Measurements from ENCODE around the gene PIP5K1B. TPM values are rescaled to one million over a fixed set of nuclear protein-coding genes. Genes with fewer than 3 reads are reported as not detected.

PIP5K1B gene
- total RNA-seq, 1 experiment from 2014 or later = 0.16 TPM

DNA sequence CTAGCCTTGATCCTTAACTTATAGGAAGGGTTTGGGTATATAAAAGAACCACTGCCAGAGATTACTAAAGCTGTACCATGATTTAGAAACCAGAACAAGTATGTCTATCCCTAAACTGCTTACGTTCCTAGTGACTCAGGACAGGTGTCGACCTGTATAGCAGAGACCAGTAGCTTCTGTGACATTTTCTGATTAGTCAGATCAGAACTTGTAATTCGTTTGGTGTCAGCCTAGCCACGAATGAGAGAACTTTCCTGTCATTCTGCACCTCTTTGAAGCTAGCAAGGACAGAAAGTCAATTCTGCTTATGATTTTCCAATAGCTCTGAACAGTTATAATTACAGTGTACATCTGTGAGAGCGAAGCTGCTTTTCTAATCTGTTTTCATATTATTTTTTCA lies 269.4 kb downstream of the PIP5K1B start:
- H3K36me3 Mint-ChIP-seq (ENCODE audit: insufficient read depth, unreplicated experiment) = no peaks in the 10 kb centered on the region
- BruUV-seq (replicated peaks) = no TSS peak
- intact Hi-C loops (cut with micrococcal nuclease) = no loop called here
- no peaks in the 10 kb centered on the region for H3K9me3 Mint-ChIP-seq (ENCODE audit: unreplicated experiment)
- CTCF ChIA-PET = interaction anchor here (0.9 to 1.2 kb wide), 2 partner anchors 11 to 54 kb away, joined by 3 read pairs; no protein-coding TSS in a partner anchor
- TF ChIP-seq, protein P1, sequence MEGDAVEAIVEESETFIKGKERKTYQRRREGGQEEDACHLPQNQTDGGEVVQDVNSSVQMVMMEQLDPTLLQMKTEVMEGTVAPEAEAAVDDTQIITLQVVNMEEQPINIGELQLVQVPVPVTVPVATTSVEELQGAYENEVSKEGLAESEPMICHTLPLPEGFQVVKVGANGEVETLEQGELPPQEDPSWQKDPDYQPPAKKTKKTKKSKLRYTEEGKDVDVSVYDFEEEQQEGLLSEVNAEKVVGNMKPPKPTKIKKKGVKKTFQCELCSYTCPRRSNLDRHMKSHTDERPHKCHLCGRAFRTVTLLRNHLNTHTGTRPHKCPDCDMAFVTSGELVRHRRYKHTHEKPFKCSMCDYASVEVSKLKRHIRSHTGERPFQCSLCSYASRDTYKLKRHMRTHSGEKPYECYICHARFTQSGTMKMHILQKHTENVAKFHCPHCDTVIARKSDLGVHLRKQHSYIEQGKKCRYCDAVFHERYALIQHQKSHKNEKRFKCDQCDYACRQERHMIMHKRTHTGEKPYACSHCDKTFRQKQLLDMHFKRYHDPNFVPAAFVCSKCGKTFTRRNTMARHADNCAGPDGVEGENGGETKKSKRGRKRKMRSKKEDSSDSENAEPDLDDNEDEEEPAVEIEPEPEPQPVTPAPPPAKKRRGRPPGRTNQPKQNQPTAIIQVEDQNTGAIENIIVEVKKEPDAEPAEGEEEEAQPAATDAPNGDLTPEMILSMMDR (IDR thresholded peaks at IDR 0.05; ENCODE audit: unreplicated experiment) = no peak
- H3K27ac Mint-ChIP-seq (ENCODE audit: low read depth, unreplicated experiment) = no peak overlapping the region
- no peak overlapping the region for H3K4me3 Mint-ChIP-seq (ENCODE audit: unreplicated experiment)
- H3K27me3 Mint-ChIP-seq (ENCODE audit: insufficient read depth, unreplicated experiment) = peaks cover 4% of the 10 kb centered on the region
- H3K4me1 Mint-ChIP-seq (ENCODE audit: insufficient read depth, unreplicated experiment) = peaks cover 6% of the 10 kb centered on the region
- DNase-seq (ENCODE audit: unreplicated experiment) = no peak
- POLR2A ChIA-PET = interaction anchor here (1.8 kb wide), 1 partner anchor 10 kb away, joined by 3 read pairs; no protein-coding TSS in a partner anchor

DNA sequence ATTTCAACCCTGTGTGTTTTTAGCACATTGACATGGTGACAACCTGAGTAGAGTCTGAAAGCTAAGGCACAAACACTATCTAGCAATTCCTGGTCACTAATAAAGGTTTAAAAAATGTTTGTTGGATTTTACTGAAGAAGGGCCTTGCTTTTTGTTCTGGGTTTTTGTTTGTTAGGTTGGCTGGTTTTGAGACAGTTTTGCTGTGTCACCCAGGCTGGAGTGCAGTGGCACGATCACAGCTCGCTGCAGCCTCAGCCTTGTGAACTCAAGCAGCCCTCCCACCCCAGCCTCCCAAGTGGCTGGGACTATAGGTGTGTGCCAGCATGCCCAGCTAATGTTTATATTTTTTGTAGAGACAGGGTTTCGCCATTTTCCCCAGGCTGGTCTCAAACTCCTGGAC lies 269.9 kb downstream of the PIP5K1B start:
- ChIA-PET POLR2A (interaction anchor here (1.8 kb wide), 1 partner anchor 11 kb away, joined by 3 read pairs; no protein-coding TSS in a partner anchor), CTCF (no interaction called here)
- no peak overlapping the region for H3K4me3 Mint-ChIP-seq (ENCODE audit: unreplicated experiment)
- intact Hi-C loops (cut with micrococcal nuclease) = no loop called here
- BruUV-seq (replicated peaks) = no TSS peak
- H3K4me1 Mint-ChIP-seq (ENCODE audit: insufficient read depth, unreplicated experiment) = peaks cover 6% of the 10 kb centered on the region
- no peaks in the 10 kb centered on the region for H3K36me3 Mint-ChIP-seq (ENCODE audit: insufficient read depth, unreplicated experiment)
- no peaks in the 10 kb centered on the region for H3K9me3 Mint-ChIP-seq (ENCODE audit: unreplicated experiment)
- no peak overlapping the region for H3K27ac Mint-ChIP-seq (ENCODE audit: low read depth, unreplicated experiment)
- TF ChIP-seq, protein P1 (IDR thresholded peaks at IDR 0.05; ENCODE audit: unreplicated experiment) = no peak
- peaks cover 9% of the 10 kb centered on the region for H3K27me3 Mint-ChIP-seq (ENCODE audit: insufficient read depth, unreplicated experiment)
- no peak for DNase-seq (ENCODE audit: unreplicated experiment)

DNA sequence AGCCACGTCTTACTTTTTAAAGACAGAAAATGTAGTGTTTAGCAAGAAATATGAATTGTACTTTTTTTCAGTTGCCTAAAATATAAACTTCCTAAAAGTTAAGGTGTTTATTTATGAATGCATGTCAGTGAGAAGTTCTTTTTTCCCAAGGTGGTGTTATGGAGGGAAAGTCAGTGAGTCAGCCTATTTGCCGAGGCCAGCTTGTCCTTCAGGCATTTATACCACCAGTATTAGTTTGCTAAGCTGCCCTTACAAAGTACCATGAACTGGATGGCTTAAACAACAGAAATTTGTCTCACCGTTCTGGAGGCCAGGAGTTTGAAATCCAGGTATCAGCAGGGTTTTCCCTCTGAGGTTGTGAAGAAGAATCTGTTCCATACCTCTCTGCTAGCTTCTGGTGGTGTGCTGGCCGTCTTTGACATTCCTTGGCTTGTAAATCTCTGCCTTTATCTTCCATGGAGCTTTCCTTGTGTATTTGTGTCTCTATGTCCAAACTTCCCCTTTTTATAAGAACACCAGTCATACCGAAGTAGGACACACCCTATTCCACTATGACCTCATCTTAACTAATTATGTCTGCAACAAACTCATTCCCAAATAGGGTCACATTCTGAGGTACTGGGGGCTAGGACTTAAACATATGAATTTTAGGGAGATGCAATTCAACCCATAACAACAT lies 270.5 kb downstream of the PIP5K1B start:
- H3K36me3 Mint-ChIP-seq (ENCODE audit: insufficient read depth, unreplicated experiment) = no peaks in the 10 kb centered on the region
- no peak overlapping the region for H3K27ac Mint-ChIP-seq (ENCODE audit: low read depth, unreplicated experiment)
- no peaks in the 10 kb centered on the region for H3K9me3 Mint-ChIP-seq (ENCODE audit: unreplicated experiment)
- BruUV-seq (replicated peaks) = no TSS peak
- TF ChIP-seq, protein P1 (IDR thresholded peaks at IDR 0.05; ENCODE audit: unreplicated experiment) = no peak
- H3K27me3 Mint-ChIP-seq (ENCODE audit: insufficient read depth, unreplicated experiment) = peaks cover 11% of the 10 kb centered on the region
- intact Hi-C loops (cut with micrococcal nuclease) = no loop called here
- ChIA-PET CTCF (interaction anchor here (0.5 to 1.2 kb wide), 2 partner anchors 14 to 79 kb away, joined by 3 to 4 read pairs; no protein-coding TSS in a partner anchor), POLR2A (interaction anchor here (1.8 kb wide), 1 partner anchor 11 kb away, joined by 3 read pairs; no protein-coding TSS in a partner anchor)
- H3K4me1 Mint-ChIP-seq (ENCODE audit: insufficient read depth, unreplicated experiment) = peaks cover 6% of the 10 kb centered on the region
- no peak overlapping the region for H3K4me3 Mint-ChIP-seq (ENCODE audit: unreplicated experiment)
- no peak for DNase-seq (ENCODE audit: unreplicated experiment)

DNA sequence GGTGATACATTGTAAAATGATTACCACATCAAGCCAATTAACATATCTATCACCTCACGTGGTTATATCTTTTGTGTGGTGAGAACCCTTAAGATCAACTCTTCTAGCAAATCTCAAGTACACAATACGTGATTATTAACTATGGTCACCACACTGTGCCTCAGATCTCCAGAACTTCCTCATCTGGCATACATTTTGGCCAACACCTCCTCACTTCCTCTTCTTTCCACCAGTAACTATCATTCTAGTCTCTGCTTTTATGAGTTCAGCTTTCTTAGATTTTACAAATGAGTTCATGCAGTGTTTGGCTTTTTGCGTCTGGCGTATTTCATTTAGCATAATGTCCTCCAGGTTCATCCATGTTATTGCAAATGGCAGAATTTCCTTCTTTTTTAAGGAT lies 273.0 kb downstream of the PIP5K1B start:
- TF ChIP-seq, protein P1 (IDR thresholded peaks at IDR 0.05; ENCODE audit: unreplicated experiment) = no peak
- BruUV-seq (replicated peaks) = no TSS peak
- intact Hi-C loops (cut with micrococcal nuclease) = no loop called here
- CTCF ChIA-PET = no interaction called here
- no peaks in the 10 kb centered on the region for H3K9me3 Mint-ChIP-seq (ENCODE audit: unreplicated experiment)
- no peaks in the 10 kb centered on the region for H3K36me3 Mint-ChIP-seq (ENCODE audit: insufficient read depth, unreplicated experiment)
- H3K4me3 Mint-ChIP-seq (ENCODE audit: unreplicated experiment) = no peak overlapping the region
- H3K4me1 Mint-ChIP-seq (ENCODE audit: insufficient read depth, unreplicated experiment) = peaks cover 6% of the 10 kb centered on the region
- peaks cover 11% of the 10 kb centered on the region for H3K27me3 Mint-ChIP-seq (ENCODE audit: insufficient read depth, unreplicated experiment)
- H3K27ac Mint-ChIP-seq (ENCODE audit: low read depth, unreplicated experiment) = no peak overlapping the region
- POLR2A ChIA-PET = no interaction called here
- DNase-seq (ENCODE audit: unreplicated experiment) = no peak

Measured in MCF 10A (cell line).